GM18511 (cell line): ENCODE data around the gene PRPF38B.

Source experiments
- ATAC-seq: cut with Tn5 transposase; IDR thresholded peaks from one replicate; pipeline ENCODE4 v1.9.1; 2021; ENCODE audit warnings: mild to moderate bottlenecking, moderate library complexity; ENCODE audit not compliant: unreplicated experiment

PRPF38B gene

GRCh38 chr1:108717774-108718316 lies 25.7 kb downstream of the PRPF38B start:
- no peak for ATAC-seq

- ATAC-seq, result no peak
Observed at GRCh38 chr1:108718927-108719655, 27.0 kb downstream of the PRPF38B start.

DNA sequence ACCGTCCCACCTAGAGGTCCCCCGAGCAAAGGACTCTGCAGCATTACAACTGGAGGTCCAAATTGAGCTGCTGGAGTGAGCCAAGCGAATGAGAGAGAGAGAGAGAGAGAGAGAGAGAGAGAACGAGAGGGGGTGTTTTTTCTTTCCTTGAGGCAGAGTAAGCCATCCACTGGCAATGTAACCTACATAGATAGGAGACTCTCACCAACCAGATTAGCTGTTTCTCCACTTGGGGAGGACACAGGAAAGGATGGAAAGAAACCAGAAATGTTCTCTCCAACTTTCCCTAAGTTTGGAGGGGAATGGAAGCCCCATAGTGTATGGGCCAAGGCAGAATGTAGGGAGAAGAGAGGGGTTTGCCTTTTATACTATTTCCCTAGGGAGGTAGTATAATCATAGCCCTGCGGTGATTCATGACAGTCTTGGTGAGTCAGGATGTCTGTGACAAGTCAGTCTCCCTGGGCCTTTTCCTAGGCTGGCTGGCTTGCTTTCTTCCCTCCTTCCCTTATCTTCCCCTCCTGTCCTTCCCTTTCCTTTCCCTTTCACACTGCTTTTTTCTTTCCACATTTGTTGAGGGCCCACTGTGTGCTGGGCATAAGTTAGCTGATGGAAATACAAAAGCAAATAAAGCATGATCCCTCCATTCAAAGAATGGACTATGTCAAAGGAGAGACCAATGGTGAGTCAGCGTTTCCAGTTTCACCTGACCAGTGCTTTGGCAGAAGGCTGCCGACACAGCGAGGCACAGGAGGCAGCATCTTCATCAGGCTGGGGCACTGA lies 27.7 kb downstream of the PRPF38B start:
- ATAC-seq, result no peak

DNA sequence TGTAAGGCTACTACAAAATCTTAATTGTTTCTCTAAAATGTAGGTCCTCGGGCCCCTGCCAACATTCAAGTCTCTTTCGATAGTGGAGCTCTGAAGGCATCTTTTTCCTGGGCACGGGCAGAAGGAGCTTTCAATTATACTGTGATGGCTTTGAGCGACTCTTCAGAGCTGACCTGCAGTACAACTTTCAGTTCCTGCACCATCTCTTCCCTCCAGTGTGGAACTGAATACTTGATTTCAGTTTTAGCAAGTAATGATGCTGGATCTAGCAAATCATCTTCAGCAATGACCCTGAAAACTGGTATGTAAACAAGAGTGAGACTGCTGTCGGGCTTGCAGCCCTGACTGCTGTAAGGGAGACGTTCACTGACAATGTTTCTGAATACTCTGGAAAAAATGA lies 30.2 kb downstream of the PRPF38B start:
- ATAC-seq, result no peak

GRCh38 chr1:108725906-108726305 lies 33.8 kb downstream of the PRPF38B start:
- no peak for ATAC-seq

DNA sequence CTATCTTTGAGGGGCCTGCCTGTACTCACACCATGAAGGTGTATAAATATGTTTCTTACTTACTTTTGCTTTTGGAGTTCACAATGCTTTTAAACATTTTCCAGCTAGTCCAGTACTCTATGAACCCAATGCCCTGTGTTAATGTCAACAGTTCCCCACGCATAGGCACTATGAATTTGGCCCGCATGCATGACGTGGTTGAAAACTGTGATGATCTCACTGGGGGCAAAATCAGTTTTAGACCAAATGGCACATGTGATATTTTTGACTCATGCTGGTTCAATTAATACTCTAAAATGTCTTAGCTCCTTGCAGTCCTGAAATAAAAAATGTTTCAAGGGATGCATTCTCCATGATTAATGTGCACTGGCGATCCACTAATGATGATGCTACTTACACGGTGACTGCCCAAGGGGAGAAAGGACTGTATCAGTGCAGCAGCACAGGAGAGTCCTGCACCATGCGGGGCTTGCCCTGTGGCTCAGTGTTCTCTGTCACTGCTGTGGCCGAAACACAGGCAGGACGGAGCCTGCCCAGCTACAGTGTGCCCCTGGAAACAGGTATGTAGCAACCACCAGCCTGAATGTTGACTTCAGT lies 36.3 kb downstream of the PRPF38B start:
- no peak for ATAC-seq

GRCh38 chr1:108729481-108729880 lies 37.4 kb downstream of the PRPF38B start:
- no peak for ATAC-seq

DNA sequence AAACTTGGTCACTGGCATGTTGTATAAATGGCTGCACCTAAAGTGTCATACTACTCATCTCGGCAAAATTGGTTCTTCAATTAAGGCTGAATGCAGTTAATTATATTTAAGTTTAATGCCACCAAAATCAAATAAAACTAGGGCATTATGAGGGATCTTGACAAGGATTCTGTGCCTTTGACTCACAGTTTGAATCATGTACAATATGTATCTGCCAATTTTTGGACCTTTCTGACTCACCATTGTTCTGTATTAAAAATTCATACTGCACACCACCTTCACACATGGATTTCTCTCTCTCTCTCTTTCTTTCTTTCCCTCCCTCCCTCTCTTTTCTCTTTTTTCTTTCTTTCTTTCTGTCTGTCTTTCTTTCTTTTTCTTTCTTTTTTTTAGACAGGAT lies 40.3 kb downstream of the PRPF38B start:
- ATAC-seq, result no peak

GRCh38 chr1:108734171-108734865 lies 42.2 kb downstream of the PRPF38B start:
- no peak for ATAC-seq

- no peak for ATAC-seq
Observed at GRCh38 chr1:108742253-108742652, 50.1 kb downstream of the PRPF38B start.

- no peak for ATAC-seq
Observed at GRCh38 chr1:108745980-108746381, 53.9 kb downstream of the PRPF38B start.

DNA sequence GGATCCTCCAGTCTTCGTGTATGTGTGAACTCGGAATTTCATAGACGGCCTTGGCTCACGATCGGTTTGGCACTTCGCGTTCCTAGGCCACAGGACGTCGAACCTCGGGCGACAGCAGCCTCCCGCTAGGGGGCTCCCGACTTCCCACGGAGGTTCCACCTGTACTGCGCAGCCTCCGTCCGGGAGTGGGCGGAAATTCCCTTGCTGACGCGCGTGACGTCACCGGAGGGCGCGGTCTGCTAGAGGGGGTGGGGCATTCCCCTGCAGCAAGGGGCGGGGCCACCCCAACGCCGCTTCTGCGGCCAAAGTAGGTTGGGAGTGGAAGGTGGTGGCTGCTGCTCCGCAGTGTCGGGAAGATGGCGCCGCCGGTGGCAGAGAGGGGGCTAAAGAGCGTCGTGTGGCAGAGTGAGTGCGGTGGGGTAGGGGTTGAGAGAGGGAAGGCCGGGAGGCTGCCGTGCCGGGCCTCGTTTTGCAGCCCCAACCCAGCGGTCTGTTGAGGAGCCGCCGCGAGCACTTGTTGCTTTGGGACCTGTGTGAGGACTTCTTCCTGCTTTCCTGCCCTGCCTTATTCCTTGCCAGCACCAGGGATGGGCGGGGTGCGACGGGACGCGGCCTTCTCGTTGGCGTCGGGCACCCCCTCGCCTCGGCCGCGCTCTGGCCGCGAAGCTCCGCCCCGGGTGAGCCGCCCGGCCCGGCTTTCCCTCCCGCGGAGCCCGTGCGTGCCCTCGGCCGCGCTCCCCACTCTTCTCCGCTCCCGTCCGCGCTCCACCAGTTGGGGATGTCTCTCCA lies 54.5 kb downstream of the PRPF38B start, which contains the start of gene STXBP3:
TSS of gene STXBP3 (plus strand) at position 293 of the 789 bp plus-strand sequence. CDS start at position 357, 64 bp downstream.
- ATAC-seq, result peak; percentile 91

DNA sequence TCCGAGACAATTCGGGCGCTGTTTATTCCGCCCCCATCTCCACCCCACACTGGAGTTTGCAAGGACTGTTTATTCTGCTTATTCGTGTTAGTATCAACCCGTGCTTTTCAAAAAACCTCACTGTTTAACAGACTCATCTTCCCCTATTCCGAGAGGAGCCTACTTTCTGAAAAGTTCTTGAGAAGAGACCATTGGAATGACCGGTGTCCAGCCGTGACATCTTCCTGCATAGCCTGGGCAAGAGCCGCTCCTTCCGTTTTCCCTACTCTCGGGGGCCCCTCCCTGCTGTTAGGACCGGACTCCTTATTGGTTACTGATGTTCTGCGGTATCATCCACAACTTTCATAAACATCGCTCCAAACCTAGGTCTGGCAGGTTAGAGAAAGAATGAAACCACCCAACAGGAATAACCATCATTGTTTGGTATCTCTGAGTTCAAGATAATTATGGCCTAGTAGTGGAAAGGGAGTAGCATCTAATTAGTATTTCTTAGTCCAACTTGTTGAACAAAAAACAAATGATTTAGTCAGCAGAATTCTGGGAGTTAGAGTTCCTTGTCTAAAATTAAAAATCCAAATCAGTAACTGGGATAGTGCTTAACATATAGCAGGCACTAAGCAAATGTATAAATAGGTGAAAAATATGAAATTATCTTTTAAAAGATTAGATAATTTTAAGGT lies 55.2 kb downstream of the PRPF38B start:
- peak; percentile 32 for ATAC-seq

GRCh38 chr1:108747898-108748297 lies 55.8 kb downstream of the PRPF38B start:
- no peak for ATAC-seq

DNA sequence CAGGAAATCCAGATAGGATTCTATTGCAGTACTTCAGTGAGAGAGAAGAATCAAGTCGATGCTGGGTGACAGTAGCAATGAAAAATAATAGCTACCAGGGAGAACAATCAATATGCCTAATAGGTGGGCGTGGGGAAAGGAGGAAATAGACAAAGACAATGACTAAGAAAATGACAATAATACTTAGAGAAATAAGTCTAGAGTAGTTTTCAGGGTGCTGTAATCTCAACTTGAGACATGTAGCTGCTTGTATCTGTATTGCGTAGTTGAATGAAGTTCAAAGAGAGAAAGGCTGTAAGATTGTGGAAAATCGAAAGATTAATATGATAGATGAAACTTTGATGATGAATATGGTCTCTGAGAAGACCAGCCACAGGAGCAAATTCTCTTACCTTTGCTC lies 57.0 kb downstream of the PRPF38B start:
- ATAC-seq, result no peak

GRCh38 chr1:108750476-108751181 lies 58.5 kb downstream of the PRPF38B start:
- no peak for ATAC-seq
